Nasal cavity respiratory epithelium epithelial cell of viscerocranial mucosa (primary cell): ENCODE data around the gene FAM13C. TPM values are rescaled to one million over a fixed set of nuclear protein-coding genes. Genes with fewer than 3 reads are reported as not detected.

ENCODE experiments used
- total RNA-seq: library from RNA; depleted of rRNA; stranded (reverse); fragments of >200 nt; gene quantifications from 2 replicates; pipeline ENCODE4 v1.2.3, GENCODE V29; 2014

Gene FAM13C
- 1.00 TPM in 1 of 2 replicates, not detected in the other for total RNA-seq

DNA sequence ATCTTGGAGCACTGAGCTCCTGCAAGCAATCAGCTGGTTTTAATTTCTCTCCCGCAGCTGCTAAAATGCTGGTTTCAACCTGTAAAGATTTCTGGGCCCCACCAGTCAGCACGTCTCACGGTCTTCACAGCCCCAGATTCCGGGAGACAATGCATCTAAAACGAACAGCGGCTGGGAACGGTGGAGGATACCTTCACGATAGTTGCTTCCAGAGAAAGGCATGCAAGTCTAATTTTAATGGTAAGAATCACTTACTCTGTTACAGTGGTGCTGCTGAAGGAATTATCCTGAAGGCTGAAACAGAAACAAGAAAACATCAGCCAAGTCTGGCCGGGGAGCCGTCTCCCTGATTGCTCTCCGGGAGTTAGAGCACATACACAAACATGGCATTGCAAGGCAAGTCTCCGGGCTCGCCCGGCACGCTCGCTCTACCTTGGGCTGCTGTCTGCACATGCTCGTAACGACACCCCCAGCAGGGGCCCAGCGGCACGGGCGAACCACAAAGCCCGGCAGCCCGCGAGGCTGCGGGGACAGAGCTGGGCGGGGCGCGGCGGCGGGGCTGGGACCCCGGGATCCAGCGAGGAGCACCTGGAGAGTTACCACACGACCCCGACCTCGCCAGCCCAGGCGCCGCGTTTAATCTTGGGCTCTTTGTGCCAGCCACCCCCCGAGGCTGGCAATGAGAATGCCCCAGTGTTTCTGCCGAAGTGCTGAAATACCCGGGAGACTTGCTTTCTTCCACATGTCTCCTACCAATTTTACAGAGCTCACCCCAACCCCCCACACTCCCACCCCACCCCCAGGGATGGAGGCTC lies at the start of gene FAM13C:
Gene FAM13C (minus strand): TSS at position 406 of the 815 bp plus-strand sequence. CDS start 89 bp downstream, at position 317.

Other genes with a start within 250 kb of the FAM13C start
- gene PHYHIPL, start 185.9 kb downstream of the FAM13C start, total RNA-seq, result under 0.01 and 0.14 TPM in 2 replicates